HL-60/S4 (cell line): ENCODE data around the gene CYB5R3.

Experiments
- in situ Hi-C: fragments of 300-500 bp; cut with MboI; formaldehyde crosslinking; loops from 2 replicates; pipeline ENCODE4 v1.14.3; 2022; ENCODE audit warnings: low sequenced_read_pairs

Gene CYB5R3

DNA sequence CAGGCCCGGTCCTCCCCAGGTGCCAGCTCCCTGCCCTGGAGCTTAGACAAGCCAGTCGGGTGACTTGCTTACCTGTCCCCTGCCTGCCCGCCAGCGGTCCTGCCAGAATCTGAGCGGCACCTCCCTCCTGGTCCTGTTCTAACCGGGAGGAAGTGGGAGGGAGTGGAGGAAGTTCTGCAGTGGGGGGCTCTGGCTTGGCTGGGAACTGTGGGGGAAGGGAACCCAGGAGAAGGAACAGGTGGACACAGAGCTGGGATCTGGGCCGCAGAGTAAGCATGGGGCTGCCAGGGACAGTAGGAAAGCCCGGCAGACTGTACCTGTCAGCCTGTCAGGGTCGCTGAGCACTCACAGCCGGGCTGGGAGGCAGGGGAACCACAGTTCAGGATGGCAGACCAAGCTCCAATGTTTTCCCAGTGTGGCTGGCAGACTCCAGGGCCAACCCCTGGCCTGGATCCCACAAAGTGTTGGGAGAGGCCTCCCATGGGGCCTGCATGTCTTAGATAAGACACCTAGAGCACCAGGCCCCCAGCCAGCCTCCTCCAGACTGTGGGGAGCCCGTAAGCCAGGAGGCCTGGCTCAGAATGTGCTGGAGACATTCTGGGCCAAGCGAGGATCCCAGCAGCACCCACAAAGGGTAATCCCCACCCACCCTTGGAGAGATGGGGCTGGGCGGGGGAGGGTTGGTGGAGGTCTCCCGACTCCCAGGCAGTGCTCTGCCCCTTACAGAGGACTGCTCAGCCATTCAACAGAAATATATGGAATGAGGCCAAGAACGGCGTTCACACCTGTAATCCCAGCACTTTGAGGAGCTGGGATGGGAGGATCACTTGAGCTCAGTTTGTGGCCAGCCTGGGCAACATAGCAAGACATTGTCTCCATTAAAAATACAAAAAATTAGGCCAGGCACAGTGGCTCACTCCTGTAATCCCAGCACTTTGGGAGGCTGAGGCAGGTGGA lies 2.3 kb downstream of the CYB5R3 start:
- in situ Hi-C loops, result no loop called here

DNA sequence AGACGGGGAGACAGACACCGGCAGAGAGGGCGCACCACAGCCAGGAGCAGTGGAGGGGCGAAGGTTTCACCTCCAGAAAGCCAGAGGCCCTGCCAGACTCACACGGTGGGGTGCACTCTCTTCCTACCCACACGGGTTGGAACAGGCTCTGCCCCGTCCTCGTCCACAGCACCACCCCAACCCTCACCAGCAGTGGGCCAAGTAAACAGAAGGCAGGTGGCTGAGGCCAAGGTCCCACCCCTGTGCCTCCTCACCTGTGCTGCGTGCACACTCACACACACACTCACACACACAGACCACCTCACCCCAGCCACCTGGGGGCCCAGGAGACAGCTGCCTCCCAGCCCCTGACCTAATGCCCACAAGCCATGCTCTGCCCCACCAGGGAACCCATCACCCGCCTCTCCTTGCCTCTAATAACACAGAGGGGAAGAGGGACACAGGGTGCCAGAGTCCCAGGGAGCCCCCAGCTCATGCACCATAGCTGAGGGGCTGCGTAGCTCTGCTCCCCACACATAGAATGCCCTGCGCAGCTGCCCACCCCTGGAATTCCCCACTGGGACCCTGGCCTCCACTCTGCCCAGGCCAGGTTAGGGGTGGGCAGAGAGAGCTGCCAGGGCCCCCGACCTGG lies 3.1 kb downstream of the CYB5R3 start:
- in situ Hi-C loops, result no loop called here

DNA sequence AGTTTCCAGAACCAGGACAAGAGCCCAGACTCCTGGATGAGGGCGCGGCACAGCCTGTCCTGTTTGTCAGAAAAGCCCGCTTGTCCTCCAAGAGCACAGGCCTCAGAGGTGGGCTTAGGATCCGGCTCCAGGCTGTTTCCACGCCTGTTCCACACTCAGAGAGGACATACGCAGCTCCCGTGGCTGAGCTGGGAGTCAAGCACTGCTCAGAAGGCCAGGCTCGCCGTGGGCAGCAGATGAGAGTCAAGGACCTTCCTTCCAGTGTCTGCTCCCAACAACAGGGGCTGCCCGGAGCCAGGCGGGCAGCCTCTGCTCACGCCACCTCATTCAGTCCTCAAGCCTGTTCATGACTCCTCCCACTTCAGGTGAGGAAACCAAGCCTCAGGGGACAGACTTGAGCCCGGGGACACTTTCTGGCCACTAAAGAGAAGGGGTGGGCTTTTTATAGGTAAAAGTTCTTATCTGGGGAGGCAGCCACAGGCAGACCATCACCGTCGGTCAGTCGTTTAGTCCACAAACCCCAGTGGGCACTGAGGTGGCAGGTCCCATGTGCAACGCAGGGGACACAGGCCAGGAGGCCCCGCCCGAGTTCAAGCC lies 3.8 kb downstream of the CYB5R3 start:
- in situ Hi-C loops, result no loop called here

DNA sequence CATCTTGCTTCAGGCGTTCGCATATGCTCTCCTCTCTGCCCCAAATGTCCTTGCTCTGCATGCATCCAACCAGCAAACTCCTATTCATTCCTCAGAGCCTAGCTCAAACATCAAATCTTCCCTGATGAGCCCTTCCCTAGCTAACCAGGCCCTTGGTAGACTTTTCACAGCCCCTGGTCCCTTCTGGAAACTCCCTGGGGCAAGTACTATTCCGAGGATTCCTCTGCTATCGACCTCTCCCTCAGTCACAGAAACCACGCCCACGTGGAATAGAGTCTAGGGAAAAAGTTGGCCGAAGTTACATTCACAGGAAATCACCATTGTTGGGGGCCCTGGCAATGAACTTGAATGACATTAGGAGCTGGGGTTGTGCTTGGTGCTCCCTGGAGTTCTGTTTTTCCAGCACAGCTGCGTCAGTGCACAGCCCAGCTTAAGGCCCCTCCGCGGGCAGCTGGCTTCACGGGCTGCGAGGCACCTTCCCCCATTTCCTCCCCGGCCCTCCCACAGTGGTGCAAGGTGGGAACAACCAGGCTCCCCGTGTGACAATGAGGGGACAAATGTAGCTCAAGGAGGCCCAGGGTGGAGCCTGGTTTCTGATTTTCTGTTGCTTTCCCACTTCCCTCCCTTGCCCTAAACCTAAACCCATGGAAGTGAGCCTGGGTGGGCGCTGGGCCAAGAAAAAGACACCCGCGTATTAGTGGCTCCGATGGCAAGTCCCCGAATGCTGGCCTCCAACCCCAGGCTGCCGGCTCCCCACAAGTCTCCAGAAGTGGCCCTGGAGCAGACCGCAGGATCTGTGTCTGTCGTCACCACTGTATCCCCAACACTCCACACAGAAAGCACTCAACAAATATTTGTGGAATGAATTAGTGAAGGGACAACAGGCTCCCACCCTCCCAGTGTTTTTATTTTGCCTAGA lies 4.5 kb downstream of the CYB5R3 start:
- in situ Hi-C loops, result no loop called here

DNA sequence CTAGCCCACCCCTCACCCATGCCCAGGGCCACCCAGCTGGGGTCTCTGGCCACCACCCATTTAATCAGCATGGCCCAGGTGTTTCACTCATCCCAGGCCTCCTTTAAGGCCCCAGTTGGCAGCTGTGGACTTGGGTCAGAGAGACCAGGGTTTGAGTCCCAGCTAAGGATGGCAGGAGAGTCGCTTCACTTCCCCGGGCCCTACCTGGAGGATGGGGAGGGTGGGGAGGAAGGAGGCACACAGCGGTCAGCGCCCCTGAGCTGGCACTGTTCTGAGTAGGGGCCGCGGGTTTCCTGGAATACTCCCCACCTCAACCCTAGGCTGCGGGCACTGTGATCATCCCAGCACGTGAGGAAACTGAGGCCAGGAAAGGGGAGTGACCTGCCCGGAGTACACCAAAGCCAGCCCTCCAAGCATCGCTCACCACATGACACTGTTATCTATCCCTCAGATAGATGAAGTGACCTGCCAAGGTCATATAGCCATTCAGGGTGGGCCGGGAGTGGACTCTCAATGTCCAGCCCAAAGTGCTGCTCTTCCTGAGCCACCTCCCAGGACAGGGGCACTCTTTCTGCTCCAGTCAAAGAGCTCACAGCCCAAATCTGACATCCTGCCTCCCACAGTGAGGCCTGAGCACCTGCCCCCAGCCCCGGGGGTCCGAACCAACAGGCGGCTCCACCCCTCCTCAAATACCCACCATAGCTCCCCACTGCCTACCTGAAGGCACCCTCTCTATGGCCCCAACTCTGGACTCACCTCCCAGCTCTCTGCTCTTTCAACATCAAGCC lies 5.4 kb downstream of the CYB5R3 start:
- in situ Hi-C loops, result no loop called here

DNA sequence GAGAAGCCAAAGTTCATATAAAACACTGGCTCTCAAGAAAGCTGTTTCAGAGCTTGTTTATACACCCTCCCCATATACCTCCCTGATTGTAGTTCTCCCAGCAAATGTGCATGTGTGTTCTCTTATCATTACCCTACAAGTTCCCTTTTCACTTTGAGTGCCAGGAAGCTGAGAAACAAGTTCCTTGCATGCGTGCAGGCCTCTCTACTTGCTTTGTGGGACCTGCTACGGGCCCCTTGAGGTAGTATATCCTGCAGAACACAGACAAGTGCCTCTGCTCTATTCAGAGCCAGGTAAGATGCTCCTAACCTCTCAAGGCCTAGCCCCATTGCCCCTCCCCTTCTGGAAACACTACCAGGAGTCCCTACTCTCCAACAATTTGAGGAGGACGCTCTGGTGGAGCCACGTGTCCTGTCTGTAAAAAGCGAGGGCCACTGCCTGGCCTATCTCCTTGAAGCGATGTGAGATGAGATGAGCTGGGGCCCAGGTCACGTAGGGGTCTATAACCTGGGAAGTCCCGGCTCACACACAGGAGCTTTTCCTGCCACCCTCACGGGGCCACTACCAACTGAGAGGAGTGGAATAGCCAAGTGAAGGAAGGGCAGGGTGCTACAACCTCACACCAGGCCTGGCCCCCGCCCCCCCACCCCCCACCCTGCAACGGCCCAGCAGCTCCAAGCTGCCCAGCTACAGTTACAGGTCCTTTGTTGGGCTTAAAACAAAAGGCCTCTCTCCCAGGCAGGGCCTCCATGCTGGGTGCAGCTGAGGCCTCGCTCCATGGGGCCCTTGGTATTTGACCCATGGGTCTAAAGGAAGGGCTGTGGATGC lies 6.2 kb downstream of the CYB5R3 start:
- in situ Hi-C loops, result no loop called here

DNA sequence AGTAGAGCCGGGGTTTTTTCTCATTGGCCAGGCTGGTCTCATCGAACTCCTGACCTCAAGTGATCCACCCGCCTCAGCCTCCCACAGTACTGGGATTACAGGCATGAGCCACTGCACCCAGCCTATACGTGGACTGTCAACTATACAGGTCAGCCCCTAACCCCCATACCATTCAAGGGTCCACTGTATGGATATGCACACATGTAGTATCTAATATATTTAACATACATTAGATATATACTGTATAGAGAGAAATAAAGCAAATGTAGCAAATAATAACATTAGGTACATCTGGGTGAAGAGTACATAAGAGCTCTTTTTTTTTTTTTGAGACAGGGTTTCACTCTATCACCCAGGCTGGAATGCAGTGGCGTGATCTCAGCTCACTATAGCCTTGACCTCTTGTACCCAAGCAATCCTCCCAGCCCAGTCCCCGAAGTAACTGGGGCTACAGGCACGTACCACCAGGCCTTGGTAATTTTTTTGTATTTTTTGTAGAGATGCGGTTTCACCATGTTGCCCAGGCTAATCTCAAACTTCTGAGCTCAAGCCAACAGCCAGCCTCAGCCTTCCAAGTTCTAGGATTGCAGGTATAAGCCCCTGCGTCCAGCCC lies 7.3 kb downstream of the CYB5R3 start:
- in situ Hi-C loops, result no loop called here

DNA sequence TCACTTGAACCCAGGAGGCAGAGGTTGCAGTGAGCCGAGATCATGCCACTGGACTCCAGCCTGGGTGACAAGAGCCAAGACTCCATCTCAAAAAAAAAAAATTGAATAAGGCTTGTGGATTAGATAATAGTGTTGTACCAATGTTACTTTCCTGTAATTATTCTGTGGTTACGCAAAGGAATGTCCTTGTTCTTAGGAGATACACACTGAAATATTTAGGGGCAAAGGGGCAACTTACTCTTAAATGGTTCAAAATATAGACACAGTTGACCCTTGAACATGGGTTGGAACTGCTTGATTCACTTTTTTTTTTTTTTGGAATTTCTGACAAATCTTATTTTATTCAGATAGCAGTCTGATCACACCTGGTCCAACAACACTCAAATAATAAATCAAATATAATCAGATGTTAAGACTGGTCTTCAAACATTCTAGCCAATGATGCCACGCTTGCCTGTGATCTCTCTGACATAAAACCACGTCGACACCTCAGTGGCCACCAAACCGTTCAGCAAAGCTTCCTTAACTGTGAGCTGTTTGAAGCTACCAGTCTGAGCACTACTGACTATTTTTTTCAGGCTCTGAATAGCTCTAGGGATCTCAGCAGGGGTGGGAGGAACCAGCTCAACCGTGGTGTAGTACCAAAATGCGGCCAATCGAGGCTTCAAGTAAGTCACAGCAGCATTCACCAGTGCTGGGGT lies 9.5 kb downstream of the CYB5R3 start:
- in situ Hi-C loops, result no loop called here

DNA sequence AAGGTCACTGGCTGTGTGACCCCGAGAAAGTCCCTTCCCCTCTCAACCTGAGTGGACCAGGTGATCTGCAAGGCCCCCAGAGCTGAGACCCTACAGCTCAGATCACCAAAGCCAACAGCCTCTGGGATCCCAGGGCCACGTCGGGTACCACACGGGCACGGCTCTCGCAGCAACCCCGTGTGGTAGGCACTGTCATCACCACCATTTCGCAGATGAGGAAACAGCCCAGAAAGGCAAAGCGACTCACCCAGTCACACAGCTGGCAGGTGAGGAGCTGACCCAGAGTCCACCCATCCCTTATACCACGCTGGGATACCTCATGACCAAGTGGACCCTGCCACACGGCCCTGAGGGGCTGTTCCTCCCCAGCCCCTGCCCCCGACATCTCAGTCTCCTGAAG lies 11.6 kb downstream of the CYB5R3 start:
- in situ Hi-C loops, result no loop called here

DNA sequence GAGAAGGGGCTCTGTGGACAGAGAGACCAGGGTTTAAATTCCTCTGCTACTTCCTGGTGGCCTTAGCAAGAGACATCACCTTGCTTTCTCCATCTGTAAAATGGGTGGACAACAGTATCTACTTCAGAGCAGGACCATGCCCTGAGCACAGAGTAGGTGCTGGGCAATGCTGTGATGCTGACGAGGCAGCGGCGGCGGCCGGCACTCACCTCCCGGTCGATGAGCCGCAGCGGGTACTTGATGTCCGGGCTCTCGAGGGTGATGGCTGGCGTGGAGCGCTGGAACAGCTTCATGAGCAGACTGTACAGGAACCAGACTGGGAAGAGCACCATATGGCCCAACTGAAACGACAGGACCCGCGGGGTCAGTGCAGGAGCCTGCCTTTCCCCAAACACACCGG lies 12.7 kb downstream of the CYB5R3 start:
- in situ Hi-C loops, result no loop called here

DNA sequence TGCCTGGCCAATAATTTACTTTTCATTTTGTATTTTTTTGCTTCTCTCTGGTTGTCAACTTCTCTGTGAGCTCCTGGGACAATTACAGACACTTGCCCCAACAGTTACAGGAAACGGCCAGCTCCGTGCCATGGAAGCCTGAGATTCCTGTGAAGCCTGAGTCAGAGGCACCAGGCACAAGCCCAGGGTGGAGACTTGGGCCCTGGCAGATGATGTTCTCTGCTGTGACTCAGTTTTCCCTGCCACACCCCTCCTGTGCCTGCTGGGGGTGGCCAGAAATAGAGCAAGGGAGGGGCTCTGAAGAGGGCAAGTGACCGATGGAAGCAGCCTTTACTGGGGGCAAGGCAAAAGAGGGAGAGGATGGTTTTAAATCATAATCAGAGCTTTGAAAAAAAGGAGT lies 13.7 kb downstream of the CYB5R3 start:
- in situ Hi-C loops, result no loop called here

DNA sequence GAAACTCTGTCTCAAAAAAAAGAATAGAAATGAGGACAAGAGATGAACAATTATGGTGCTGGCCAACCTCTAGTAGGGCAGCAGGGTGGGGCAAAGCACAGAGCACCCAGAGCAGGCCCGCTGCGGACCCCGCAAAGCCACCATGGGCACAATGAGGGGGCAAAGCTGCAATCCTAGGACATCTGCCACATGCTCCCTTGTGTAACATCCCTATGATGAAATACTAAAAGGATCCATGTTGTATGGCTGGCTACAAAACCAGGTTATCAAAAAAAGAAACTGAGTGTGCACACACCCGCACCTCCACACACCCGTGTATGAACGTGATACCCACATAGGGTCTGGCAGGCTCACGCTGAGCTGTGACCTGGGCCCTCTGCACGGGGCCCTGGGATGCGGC lies 16.2 kb downstream of the CYB5R3 start:
- in situ Hi-C loops, result no loop called here

DNA sequence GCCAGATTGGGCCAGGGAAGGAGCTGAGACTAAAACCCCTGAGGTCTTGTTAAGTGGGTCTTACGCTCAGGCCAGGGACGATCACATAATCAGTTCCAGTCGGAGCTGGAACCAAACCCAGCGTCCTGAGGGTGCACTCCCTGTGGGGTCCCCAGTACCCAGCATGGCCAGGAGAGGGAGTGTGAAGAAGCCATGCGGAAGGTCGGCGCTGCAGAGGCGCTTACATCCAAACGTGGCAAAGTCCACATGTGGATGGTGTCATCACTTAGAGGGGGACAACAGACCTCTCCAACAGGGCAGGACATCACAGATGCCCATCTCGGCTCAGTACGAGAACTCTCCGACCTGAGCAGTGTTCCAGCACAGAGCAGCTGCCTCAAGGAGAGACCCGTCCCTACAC lies 17.1 kb downstream of the CYB5R3 start:
- in situ Hi-C loops, result no loop called here

DNA sequence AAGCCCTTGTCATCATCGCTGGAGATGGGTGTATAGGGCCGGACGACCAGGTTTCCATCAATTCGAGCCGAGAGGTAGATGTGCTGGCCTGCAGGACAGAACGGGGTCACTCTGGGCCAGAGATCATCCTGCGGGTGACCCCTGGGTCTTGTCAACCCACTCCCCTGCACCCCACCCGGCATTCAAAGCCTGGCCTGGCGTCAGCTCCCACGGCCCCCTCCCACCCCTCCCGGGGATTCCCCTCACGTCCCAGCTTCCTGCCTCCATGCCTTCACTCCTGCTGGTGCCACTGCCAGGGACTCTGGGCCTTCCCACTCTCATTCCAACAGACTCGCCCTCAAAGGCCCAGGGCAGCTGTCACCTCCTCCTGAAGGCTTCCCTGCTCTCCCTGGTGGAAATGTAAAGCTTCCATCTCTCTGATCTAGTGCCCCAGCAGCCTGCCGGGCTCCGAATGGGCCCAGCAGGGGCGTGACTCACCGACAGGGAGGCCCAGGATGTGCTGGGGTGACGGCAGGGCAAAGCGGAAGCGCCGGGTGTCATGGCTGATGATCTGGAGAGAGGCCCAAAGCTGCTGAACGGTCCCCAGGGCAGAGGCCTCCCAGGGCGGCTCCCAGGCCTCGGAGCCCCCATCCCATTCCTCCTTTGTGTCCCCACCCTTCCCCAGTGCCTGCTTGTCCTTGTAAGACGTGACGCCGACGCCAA lies 18.1 kb downstream of the CYB5R3 start:
- in situ Hi-C loops, result no loop called here

DNA sequence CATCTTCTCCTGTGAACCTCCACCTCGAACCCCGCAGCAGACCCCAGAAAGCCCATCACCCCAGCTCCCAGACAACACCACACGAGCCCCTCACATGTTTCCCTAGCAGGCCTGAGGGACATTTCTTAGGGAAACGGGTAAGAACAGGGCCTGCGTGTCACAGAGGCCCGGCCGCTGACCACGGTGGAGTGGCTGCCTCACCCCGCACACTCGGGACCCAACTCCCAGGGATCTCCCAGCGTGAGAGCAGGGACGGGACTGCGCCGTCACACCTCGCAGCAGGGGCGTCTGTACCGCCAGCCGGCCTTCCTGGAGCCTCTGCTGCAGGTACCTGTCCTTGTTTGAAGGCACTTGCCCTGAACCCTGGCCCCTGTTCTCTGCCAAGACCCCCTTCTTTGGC lies 19.0 kb downstream of the CYB5R3 start:
- in situ Hi-C loops, result no loop called here

DNA sequence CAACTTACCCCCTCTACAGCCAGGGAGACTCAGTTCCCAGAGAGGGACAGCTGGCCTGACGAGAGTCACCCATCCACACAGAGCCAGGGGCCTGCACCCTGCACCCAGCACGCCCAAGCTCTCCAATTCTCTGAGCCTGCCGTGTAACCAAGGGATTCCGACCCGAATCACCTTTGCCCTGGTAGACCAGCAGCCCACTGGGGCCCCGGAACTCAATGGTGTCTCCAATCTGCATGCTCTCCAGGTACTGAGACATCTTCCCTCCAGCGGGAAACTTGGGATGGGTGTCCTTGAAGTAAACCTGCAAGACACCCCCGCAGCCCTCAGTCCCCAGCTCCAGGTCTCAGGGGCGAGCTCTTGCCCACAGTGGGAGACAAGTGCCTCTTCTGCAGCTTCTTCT lies 21.2 kb downstream of the CYB5R3 start:
- in situ Hi-C loops, result no loop called here

DNA sequence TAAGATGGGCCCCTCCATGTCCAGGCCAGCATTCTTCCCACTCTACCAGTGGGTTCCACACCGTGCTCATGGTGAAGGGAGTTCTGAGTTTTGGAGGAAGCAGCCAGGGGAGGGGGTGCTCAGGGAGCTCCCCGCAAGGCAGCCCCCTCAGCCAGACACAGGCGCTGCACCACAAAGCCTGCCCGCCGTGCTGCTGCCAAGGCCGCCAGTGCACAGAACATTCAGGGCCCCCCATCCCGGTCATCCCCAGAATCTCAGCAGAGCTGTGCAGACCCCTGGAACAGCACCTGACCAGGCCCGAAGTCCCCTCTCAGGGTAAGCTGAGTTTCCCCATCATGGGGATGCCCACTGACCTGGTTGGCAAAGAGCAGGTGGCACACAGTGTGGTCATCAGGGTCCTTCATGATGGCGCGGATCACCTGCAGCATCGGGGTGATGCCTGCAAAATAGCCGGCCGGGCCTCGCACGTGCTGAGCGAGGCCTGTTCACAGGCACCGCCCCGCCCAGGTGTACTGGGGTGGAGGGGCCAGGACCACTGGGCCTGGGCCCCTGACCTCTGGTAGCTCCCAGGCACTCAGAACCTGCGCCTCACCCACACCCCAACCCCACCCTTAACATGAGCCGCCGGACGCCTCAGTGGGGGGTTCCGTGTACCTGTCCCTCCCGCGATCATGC lies 22.1 kb downstream of the CYB5R3 start:
- in situ Hi-C loops, result no loop called here
